GM12878 (cell line): Measurements from ENCODE around the gene LILRB2. TPM values are rescaled to one million over a fixed set of nuclear protein-coding genes. Genes with fewer than 3 reads are reported as not detected.
A peak's percentile ranks its signal among the peaks of the same experiment; 100 is the strongest.

Experiments used
- ATAC-seq: fragments of 200-7000 bp; cut with Tn5 transposase; 3 replicates; pipeline ENCODE4 v1.9.1; 2020; ENCODE audit warnings: mild to moderate bottlenecking, moderate library complexity
- BruUV-seq: library from RNA; stranded (reverse); fragments of 400-500 nt; replicated peaks from 2 replicates; lab custom pipeline; 2021; lab: Mats Ljungman, UMichigan
- CTCF ChIA-PET: fragments of 300-600 bp; sonication (Branson Sonifier 250); formaldehyde crosslinking; extraction: SDS; loops from one replicate; lab custom pipeline; 2021; ENCODE audit warnings: inconsistent platforms; lab: Yijun Ruan, JAX
- POLR2A ChIA-PET: fragments of 350-600 bp; formaldehyde crosslinking; extraction: SDS; loops from one replicate; lab custom pipeline; 2021; ENCODE audit warnings: inconsistent platforms; lab: Charles Lee
- RAD21 ChIA-PET: fragments of 300-600 bp; sonication (Branson Sonifier 250); formaldehyde crosslinking; loops from one replicate; lab custom pipeline; 2023; ENCODE audit warnings: antibody characterized with exemption; ENCODE audit not compliant: unreplicated experiment; lab: Charles Lee
- SMC1A ChIA-PET: fragments of 300-600 bp; sonication (Branson Sonifier 250); formaldehyde crosslinking; loops from one replicate; lab custom pipeline; 2023; ENCODE audit not compliant: unreplicated experiment, uncharacterized antibody; lab: Charles Lee
- DNase-seq: peaks from one replicate; pipeline ENCODE4 v3.0.0-alpha.2; 2011; ENCODE audit warnings: low read depth, low spot score
- FAIRE-seq: peaks from 3 replicates; lab custom pipeline; 2011; peaks lifted over from hg19 to GRCh38; lab: Jason Lieb, UNC
- H2AFZ ChIP-seq: 2 replicates; pipeline ENCODE4 v1.6.0; 2011; ENCODE audit warnings: low read depth, low read length, control low read depth; ENCODE audit not compliant: control insufficient read depth
- H3K27ac ChIP-seq: 2 replicates; pipeline ENCODE4 v1.5.1; 2011; ENCODE audit warnings: control low read depth; ENCODE audit not compliant: control insufficient read depth, insufficient read depth
- H3K27me3 ChIP-seq, 2 experiments: replicated peaks in 1 of 2; 2 replicates each; pipeline versions ENCODE4 v1.6.0 to v1.6.1; 2011; ENCODE audit warnings: low read length in 1 of 2; ENCODE audit not compliant: control insufficient read depth in 2 of 2, insufficient read depth in 2 of 2
- H3K36me3 ChIP-seq, 2 experiments: 2 replicates each; pipeline ENCODE4 v1.5.1; 2011; ENCODE audit warnings: low read length in 1 of 2; ENCODE audit not compliant: control insufficient read depth in 2 of 2, insufficient read depth in 2 of 2
- H3K4me1 ChIP-seq: 2 replicates; pipeline ENCODE4 v1.6.1; 2011; ENCODE audit warnings: mild to moderate bottlenecking, low read length, moderate library complexity, mixed read lengths; ENCODE audit not compliant: control insufficient read depth, insufficient read depth
- H3K4me2 ChIP-seq: 2 replicates; pipeline ENCODE4 v1.6.0; 2011; ENCODE audit warnings: control low read depth; ENCODE audit not compliant: control insufficient read depth, insufficient read depth
- H3K4me3 ChIP-seq: fragments of 200-600 bp; sonication (generic); 2 replicates; pipeline ENCODE4 v1.5.1; 2016
- H3K79me2 ChIP-seq: 2 replicates; pipeline ENCODE4 v1.6.0; 2011; ENCODE audit warnings: low read length; ENCODE audit not compliant: control insufficient read depth, insufficient read depth
- H3K9ac ChIP-seq: 2 replicates; pipeline ENCODE4 v1.8.0; 2011; ENCODE audit warnings: low read length, control low read depth, mixed read lengths; ENCODE audit not compliant: control insufficient read depth, insufficient read depth
- H3K9me3 ChIP-seq: replicated peaks from 3 replicates; pipeline ENCODE4 v1.5.1; 2011; ENCODE audit warnings: mild to moderate bottlenecking, low read length; ENCODE audit not compliant: control insufficient read depth, insufficient read depth
- H4K20me1 ChIP-seq: 2 replicates; pipeline ENCODE4 v1.6.0; 2011; ENCODE audit not compliant: control insufficient read depth, insufficient read depth
- CEBPB ChIP-seq, 2 experiments: fragments of 150-350 bp in 1 of 2; IDR thresholded peaks; 2 replicates each; pipeline ENCODE4 v1.6.1; 2012 to 2014; ENCODE audit warnings: low read depth in 2 of 2, low read length in 2 of 2, borderline replicate concordance in 1 of 2, inconsistent platforms in 1 of 2
- ELK1 ChIP-seq: IDR thresholded peaks from 2 replicates; pipeline ENCODE4 v1.6.1; 2012; ENCODE audit warnings: low read depth, low read length, improper control_type of control experiment
- HDGF ChIP-seq: fragments of 450-650 bp; IDR thresholded peaks from 2 replicates; pipeline ENCODE4 v1.6.1; 2016; ENCODE audit warnings: antibody characterized with exemption
- JUNB ChIP-seq: IDR thresholded peaks from 2 replicates; pipeline ENCODE4 v1.6.1; 2016; ENCODE audit warnings: antibody characterized with exemption, mild to moderate bottlenecking
- KLF5 ChIP-seq: fragments of 450-650 bp; IDR thresholded peaks from 2 replicates; pipeline ENCODE4 v1.6.1; 2014; ENCODE audit warnings: mild to moderate bottlenecking; ENCODE audit not compliant: partially characterized antibody
- MXI1 ChIP-seq: fragments of 150-350 bp; IDR thresholded peaks from 2 replicates; pipeline ENCODE4 v1.6.1; 2011; ENCODE audit warnings: low read depth, mild to moderate bottlenecking, inconsistent platforms, low read length, improper control_type of control experiment
- NRF1 ChIP-seq: conservative IDR thresholded peaks from 2 replicates; pipeline ENCODE4 v1.6.1; 2011; ENCODE audit warnings: mild to moderate bottlenecking, low read depth, low read length, improper control_type of control experiment
- PBX3 ChIP-seq: IDR thresholded peaks from 2 replicates; pipeline ENCODE4 v1.6.1; 2011; ENCODE audit warnings: mild to moderate bottlenecking, low read depth, low read length, moderate library complexity; ENCODE audit not compliant: insufficient replicate concordance
- PML ChIP-seq: IDR thresholded peaks from 2 replicates; pipeline ENCODE4 v1.6.1; 2012; ENCODE audit warnings: low read length, inconsistent platforms
- PRDM15 ChIP-seq: fragments of 450-650 bp; formaldehyde crosslinking; IDR thresholded peaks from 2 replicates; pipeline ENCODE4 v1.4.0; 2020; ENCODE audit warnings: mild to moderate bottlenecking, moderate library complexity
- SKIL ChIP-seq: fragments of 450-650 bp; IDR thresholded peaks from 2 replicates; pipeline ENCODE4 v1.6.1; 2017; ENCODE audit warnings: mild to moderate bottlenecking, low read depth, inconsistent platforms; ENCODE audit not compliant: poor library complexity, severe bottlenecking
- SMARCA5 ChIP-seq: fragments of 450-650 bp; IDR thresholded peaks from 2 replicates; pipeline ENCODE4 v1.6.1; 2017; ENCODE audit warnings: mild to moderate bottlenecking
- SMC3 ChIP-seq: IDR thresholded peaks from 2 replicates; pipeline ENCODE4 v1.6.1; 2011; ENCODE audit warnings: low read length, improper control_type of control experiment, borderline replicate concordance
- WGBS: methylation state at CpG from one replicate; pipeline ENCODE4 v1.1.6; 2016; ENCODE audit warnings: low lambda C conversion rate; ENCODE audit not compliant: insufficient replicate concordance, insufficient coverage; ENCODE audit errors: missing lambda C conversion rate; 5-methylcytosine and 5-hydroxymethylcytosine counted together
- in situ Hi-C: fragments of 300-500 bp; cut with MboI; formaldehyde crosslinking; loops from 9 replicates; pipeline ENCODE4 v1.14.3; 2018; ENCODE audit warnings: mixed read lengths
- intact Hi-C: fragments of 100-400 bp; cut with micrococcal nuclease; formaldehyde crosslinking; loops from one replicate; pipeline ENCODE4 v1.14.2; 2022; ENCODE audit not compliant: unreplicated experiment
- polyA plus RNA-seq, 11 experiments: library from polyadenylated mRNA; depleted of rRNA in 4 of 11; unstranded in 6 of 11; stranded (reverse) in 5 of 11; fragments of >200 nt; fragmentation: Nextera tagmentation in 4 of 11; fragmentation: Illumina TruSeq in 1 of 11; extraction: Ambion mirVana in 4 of 11; extraction: Trizol in 1 of 11; gene quantifications; 1 replicate in 1 of 11; 2 replicates in 10 of 11; pipeline versions ENCODE4 v1.2.1 to v1.2.3, GENCODE V29; 2011 to 2016; ENCODE audit warnings: inconsistent platforms in 2 of 11, missing spikeins in 2 of 11, low read depth in 1 of 11
- total RNA-seq, 4 experiments: library from RNA; depleted of rRNA in 3 of 4; stranded (reverse); fragments of >200 nt in 3 of 4; fragmentation: Illumina TruSeq in 1 of 4; extraction: Trizol in 1 of 4; gene quantifications; 2 replicates each; pipeline versions ENCODE4 v1.2.1 to v1.2.3, GENCODE V29; 2013 to 2021

The LILRB2 gene
- total and polyA plus RNA-seq, 10 of the 15 experiments (the other 5 are each of a cell fraction or from before 2014, with no cell fraction given): 0.08 to 0.18 (median 0.15) TPM; not detected in 4

- Histone ChIP-seq H3K27me3 (no peaks in the 10 kb centered on the region; a peak in 1 of 4 replicates), H4K20me1 (no peaks in the 10 kb centered on the region), H3K9ac (no peak overlapping the region), H3K9me3 (no peaks in the 10 kb centered on the region), H3K36me3 (no peaks in the 10 kb centered on the region), H2AFZ (no peak overlapping the region), H3K4me3 (no peak overlapping the region), H3K27ac (no peak overlapping the region), H3K4me1 (no peaks in the 10 kb centered on the region), H3K79me2 (no peaks in the 10 kb centered on the region), H3K4me2 (no peak overlapping the region)
- ChIA-PET SMC1A (interaction anchor here (1.9 kb wide), 1 partner anchor 45 kb away, joined by 4 read pairs; no protein-coding TSS in a partner anchor), POLR2A (interaction anchor here (0.5 to 0.6 kb wide), 2 partner anchors 34 to 111 kb away, joined by 3 to 4 read pairs; partner anchors contain the start of gene RPS9), CTCF (interaction anchor here (0.6 to 1.8 kb wide), 2 partner anchors 65 to 80 kb away, joined by 3 to 4 read pairs; no protein-coding TSS in a partner anchor), RAD21 (no interaction called here)
- WGBS: 28% methylated on average over 5 of the region's 5 CpGs
- BruUV-seq: no TSS peak
- DNase-seq (no peak), FAIRE-seq (no peak), ATAC-seq (peak; percentile 21; the same call in 1 of the 3 replicates)
- in situ Hi-C loops (no loop called here), intact Hi-C loops (no loop called here)
- TF ChIP-seq PML (no peak), NRF1 (no peak), PBX3 (no peak), SKIL (no peak), ELK1 (no peak), PRDM15 (CRISPR knock-in tag) (no peak), SMARCA5 (no peak), CEBPB (IDR thresholded peaks at IDR 0.05; ENCODE audit: borderline replicate concordance in 1 of 2, low read depth in 2 of 2, low read length in 2 of 2) (no peak), HDGF (no peak), MXI1 (no peak), JUNB (no peak), SMC3 (no peak), KLF5 (no peak)
Measured at GRCh38 chr19:54311486-54311885, 30.6 kb upstream of the LILRB2 start.
